Testis (tissue), 2 donors: Measurements from ENCODE around the gene TBXA2R.

Experiments
- POLR2A ChIP-seq: fragments of 450-650 bp; IDR thresholded peaks from one replicate; pipeline ENCODE4 v1.6.1; 2017; ENCODE audit warnings: antibody characterized with exemption, mild to moderate bottlenecking, moderate library complexity
- TF ChIP-seq, protein P1 (sequence below), 3 experiments: fragments of 450-650 bp in 2 of 3; fragments of 200-600 bp in 1 of 3; sonication (generic) in 1 of 3; IDR thresholded peaks; one replicate each; pipeline ENCODE4 v1.5.1; 2016 to 2019; ENCODE audit warnings: antibody characterized with exemption in 3 of 3, mild to moderate bottlenecking in 2 of 3, moderate library complexity in 1 of 3

DNA sequence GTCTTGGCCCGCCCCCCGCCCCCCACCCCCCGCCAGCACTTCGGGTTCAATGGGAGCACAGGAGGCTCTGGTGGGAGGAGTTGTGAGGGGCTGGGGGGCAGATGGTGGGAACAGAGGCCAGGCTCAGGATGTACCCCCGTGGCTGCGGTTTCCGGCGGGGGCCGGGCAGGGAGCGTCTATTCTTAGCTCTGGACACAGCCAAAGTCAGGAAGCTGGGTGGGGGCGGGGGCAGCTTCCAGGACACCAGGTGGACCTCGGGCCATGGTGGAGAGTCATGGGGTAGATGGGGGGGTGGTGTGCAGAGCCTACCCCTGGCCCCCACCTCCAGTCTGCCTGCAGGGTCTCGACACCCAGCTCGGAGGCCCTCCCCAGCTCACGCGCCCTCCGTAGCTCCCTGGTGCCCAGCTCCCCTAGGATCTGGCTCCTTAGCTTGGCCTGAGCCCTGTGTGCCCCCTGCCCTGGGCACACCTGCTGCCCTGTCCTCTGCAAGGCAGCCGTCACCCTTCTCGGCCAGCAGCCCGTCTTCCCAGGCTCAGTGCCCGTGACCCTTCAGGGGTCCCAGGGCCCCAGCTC, 2.2 kb upstream of the TBXA2R start:
- TF ChIP-seq, protein P1, sequence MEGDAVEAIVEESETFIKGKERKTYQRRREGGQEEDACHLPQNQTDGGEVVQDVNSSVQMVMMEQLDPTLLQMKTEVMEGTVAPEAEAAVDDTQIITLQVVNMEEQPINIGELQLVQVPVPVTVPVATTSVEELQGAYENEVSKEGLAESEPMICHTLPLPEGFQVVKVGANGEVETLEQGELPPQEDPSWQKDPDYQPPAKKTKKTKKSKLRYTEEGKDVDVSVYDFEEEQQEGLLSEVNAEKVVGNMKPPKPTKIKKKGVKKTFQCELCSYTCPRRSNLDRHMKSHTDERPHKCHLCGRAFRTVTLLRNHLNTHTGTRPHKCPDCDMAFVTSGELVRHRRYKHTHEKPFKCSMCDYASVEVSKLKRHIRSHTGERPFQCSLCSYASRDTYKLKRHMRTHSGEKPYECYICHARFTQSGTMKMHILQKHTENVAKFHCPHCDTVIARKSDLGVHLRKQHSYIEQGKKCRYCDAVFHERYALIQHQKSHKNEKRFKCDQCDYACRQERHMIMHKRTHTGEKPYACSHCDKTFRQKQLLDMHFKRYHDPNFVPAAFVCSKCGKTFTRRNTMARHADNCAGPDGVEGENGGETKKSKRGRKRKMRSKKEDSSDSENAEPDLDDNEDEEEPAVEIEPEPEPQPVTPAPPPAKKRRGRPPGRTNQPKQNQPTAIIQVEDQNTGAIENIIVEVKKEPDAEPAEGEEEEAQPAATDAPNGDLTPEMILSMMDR (IDR thresholded peaks at IDR 0.05) = no peak
- no peak for TF ChIP-seq POLR2A
